ENCODE results near the gene PRRT2. TPM values are rescaled to one million over a fixed set of nuclear protein-coding genes. Genes with fewer than 3 reads are reported as not detected.

PRRT2 gene
- total RNA-seq, 4 donors from 2014 or later: 10.0 to 28.4 (median 18.5) TPM

DNA sequence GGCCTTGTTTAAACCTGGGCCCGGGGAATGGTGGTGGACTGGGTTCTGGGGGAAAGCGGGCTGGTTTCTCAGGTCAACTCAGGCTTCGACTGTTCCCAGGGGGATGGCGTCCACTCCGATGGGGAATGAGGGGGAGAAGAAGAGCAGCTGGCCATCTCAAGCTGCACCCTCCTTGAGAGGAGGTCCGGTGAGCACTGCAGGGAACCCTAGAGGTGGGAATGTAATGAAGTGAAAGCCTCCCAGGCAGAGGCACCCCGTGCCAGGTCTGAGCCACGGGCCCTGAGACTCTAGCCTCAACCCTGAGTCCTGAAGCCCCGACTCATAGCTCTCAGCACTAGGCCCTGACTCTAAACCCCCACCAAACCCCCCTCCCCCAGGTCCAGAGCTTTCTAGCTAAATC, 52.2 kb downstream of the PRRT2 start:
- Histone ChIP-seq H3K27me3 (no peaks in the 10 kb centered on the region), H3K36me3 (peaks cover 0 to 22% (median 5%) of the 10 kb centered on the region in 3 donors), H3K9me3 (no peaks in the 10 kb centered on the region), H3K27ac (no peak overlapping the region), H3K4me1 (peaks cover 0 to 30% (median 13%) of the 10 kb centered on the region in 4 donors), H3K4me3 (peak overlapping the region in 1 of 4 donors; percentile 11)
- 79 to 84% methylated on average over 9 of the region's 9 CpGs for whole genome bisulfite sequencing, 2 donors
- no peak for TF ChIP-seq EP300 (IDR thresholded peaks at IDR 0.05)
- TF ChIP-seq POLR2A (IDR thresholded peaks at IDR 0.05): no peak
- TF ChIP-seq, protein P1, sequence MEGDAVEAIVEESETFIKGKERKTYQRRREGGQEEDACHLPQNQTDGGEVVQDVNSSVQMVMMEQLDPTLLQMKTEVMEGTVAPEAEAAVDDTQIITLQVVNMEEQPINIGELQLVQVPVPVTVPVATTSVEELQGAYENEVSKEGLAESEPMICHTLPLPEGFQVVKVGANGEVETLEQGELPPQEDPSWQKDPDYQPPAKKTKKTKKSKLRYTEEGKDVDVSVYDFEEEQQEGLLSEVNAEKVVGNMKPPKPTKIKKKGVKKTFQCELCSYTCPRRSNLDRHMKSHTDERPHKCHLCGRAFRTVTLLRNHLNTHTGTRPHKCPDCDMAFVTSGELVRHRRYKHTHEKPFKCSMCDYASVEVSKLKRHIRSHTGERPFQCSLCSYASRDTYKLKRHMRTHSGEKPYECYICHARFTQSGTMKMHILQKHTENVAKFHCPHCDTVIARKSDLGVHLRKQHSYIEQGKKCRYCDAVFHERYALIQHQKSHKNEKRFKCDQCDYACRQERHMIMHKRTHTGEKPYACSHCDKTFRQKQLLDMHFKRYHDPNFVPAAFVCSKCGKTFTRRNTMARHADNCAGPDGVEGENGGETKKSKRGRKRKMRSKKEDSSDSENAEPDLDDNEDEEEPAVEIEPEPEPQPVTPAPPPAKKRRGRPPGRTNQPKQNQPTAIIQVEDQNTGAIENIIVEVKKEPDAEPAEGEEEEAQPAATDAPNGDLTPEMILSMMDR (IDR thresholded peaks at IDR 0.05): no peak
- no peak for DNase-seq (ENCODE audit: low spot score in 2 of 2)

Small RNAs within 50 kb of the gene (small RNA-seq; reads per million reads assigned to genes)
- gene AC009133.6: not detected
- gene AC120114.4: not detected

Other genes starting within 250 kb of the PRRT2 start
- gene SPN, start 148.9 kb upstream of the PRRT2 start, total RNA-seq: 1 to 10 TPM; 1.1 to 1.5 (median 1.3) TPM
- gene QPRT, start 133.0 kb upstream of the PRRT2 start, total RNA-seq: 10 to 100 TPM; 15.3 to 50.4 (median 38.5) TPM
- gene C16orf54, start 66.2 kb upstream of the PRRT2 start, total RNA-seq: 1 to 10 TPM in 1 of 4 donors, under 1 TPM in 3; 0.20 to 2.8 (median 0.61) TPM
- gene ZG16, start 33.9 kb upstream of the PRRT2 start, total RNA-seq: not detected
- gene KIF22, start 21.4 kb upstream of the PRRT2 start, total RNA-seq: 10 to 100 TPM; 19.9 to 42.8 (median 40.5) TPM
- 10 to 100 TPM; 40.0 to 75.9 (median 62.0) TPM for gene MAZ, start 5.7 kb upstream of the PRRT2 start, total RNA-seq
- gene PAGR1, start 4.0 kb downstream of the PRRT2 start, total RNA-seq: 10 to 100 TPM; 40.8 to 70.7 (median 61.0) TPM
- gene MVP, start 8.3 kb downstream of the PRRT2 start, total RNA-seq: 100 to 1,000 TPM; 113 to 247 (median 177) TPM
- gene CDIPT, start 51.0 kb downstream of the PRRT2 start, total RNA-seq: 100 to 1,000 TPM in 2 of 4 donors, 10 to 100 TPM in 2; 80.0 to 121 (median 94.8) TPM
- gene SEZ6L2, start 87.4 kb downstream of the PRRT2 start, total RNA-seq: 1 to 10 TPM in 2 of 4 donors, under 1 TPM in 2; 0.84 to 4.9 (median 1.3) TPM
- 1 to 10 TPM in 3 of 4 donors, under 1 TPM in 1; 0.90 to 5.7 (median 3.9) TPM for gene ASPHD1, start 88.3 kb downstream of the PRRT2 start, total RNA-seq
- 10 to 100 TPM; 31.0 to 81.0 (median 38.7) TPM for gene KCTD13, start 114.0 kb downstream of the PRRT2 start, total RNA-seq
- 100 to 1,000 TPM in 2 of 4 donors, 10 to 100 TPM in 2; 83.1 to 144 (median 103) TPM for gene TMEM219, start 149.9 kb downstream of the PRRT2 start, total RNA-seq
- 10 to 100 TPM; 51.3 to 88.8 (median 66.0) TPM for gene TAOK2, start 161.7 kb downstream of the PRRT2 start, total RNA-seq
- 10 to 100 TPM; 12.6 to 26.7 (median 22.6) TPM for gene HIRIP3, start 183.4 kb downstream of the PRRT2 start, total RNA-seq
- 10 to 100 TPM; 36.6 to 60.4 (median 51.6) TPM for gene INO80E, start 184.0 kb downstream of the PRRT2 start, total RNA-seq
- 1 to 10 TPM in 2 of 4 donors, under 1 TPM in 2; 0.44 to 4.2 (median 1.7) TPM for gene DOC2A, start 198.8 kb downstream of the PRRT2 start, total RNA-seq
- gene C16orf92, start 211.0 kb downstream of the PRRT2 start, total RNA-seq: not detected
- gene TLCD3B, start 219.1 kb downstream of the PRRT2 start, total RNA-seq: not detected